Mucosa of stomach (tissue), 1 donor: ENCODE measurements around the gene YPEL1.

Experiments used
- H3K27me3 ChIP-seq: one replicate; pipeline ENCODE4 v1.7.0; 2013; ENCODE audit warnings: mild to moderate bottlenecking, low read length; ENCODE audit not compliant: control insufficient read depth, insufficient read depth
- H3K36me3 ChIP-seq: one replicate; pipeline ENCODE4 v1.7.0; 2013; ENCODE audit warnings: low read length; ENCODE audit not compliant: control insufficient read depth, insufficient read depth
- H3K4me1 ChIP-seq: one replicate; pipeline ENCODE4 v1.7.0; 2013; ENCODE audit warnings: mild to moderate bottlenecking, low read length; ENCODE audit not compliant: control insufficient read depth, insufficient read depth
- H3K4me3 ChIP-seq: one replicate; pipeline ENCODE4 v1.7.0; 2013; ENCODE audit warnings: low read length
- H3K9ac ChIP-seq: one replicate; pipeline ENCODE4 v1.7.0; 2013; ENCODE audit warnings: mild to moderate bottlenecking, low read length, moderate library complexity
- H3K9me3 ChIP-seq: one replicate; pipeline ENCODE4 v1.7.0; 2013; ENCODE audit warnings: mild to moderate bottlenecking, low read length, moderate library complexity; ENCODE audit not compliant: control insufficient read depth
- donor health status: Pancreatic carcinoma.

YPEL1 gene

DNA sequence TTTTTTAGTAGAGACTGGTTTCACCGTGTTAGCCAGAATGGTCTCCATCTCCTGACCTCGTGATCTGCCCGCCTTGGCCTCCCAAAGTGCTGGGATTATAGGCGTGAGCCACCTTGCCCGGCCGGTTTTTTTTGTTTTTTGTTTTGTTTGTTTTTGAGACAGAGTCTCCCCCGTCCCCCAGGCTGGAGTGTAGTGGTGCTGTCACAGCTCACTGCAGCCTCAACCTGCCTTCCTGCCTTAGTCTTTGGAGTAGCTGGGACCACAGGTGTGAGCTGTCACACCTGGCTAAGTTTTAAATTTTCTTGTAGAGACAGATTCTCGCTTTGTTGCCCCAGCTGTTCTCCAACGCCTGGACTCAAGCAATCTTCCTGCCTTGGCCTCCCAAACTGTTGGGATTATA lies 66.6 kb downstream of the YPEL1 start:
- no peaks in the 10 kb centered on the region for H3K9me3 ChIP-seq
- H3K9ac ChIP-seq: no peak overlapping the region
- H3K4me1 ChIP-seq: peaks cover 5% of the 10 kb centered on the region
- no peaks in the 10 kb centered on the region for H3K27me3 ChIP-seq
- peaks cover 5% of the 10 kb centered on the region for H3K36me3 ChIP-seq
- no peak overlapping the region for H3K4me3 ChIP-seq

DNA sequence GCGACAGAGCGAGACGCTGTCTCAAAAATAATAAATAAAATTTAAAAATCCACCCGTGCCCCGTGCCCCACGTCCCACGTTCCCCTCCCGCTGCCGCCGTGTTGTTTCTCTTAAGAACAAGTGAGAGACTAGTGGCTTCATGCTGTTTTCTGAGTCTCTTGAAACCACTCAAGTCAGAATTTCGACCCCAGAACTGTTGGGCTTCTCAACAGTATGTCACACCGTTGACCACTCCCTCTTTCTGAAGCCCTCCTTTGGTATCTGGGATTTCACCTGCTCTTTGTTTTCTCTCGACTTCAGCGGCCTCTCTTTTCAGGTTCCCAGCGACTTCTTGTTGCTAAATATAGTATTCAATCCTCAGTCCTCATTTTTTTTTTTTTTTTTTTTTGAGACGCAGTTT lies 68.8 kb downstream of the YPEL1 start:
- peaks cover 5% of the 10 kb centered on the region for H3K36me3 ChIP-seq
- H3K4me1 ChIP-seq: peaks cover 5% of the 10 kb centered on the region
- peak overlapping the region; percentile 70 for H3K9ac ChIP-seq
- H3K27me3 ChIP-seq: peaks cover 4% of the 10 kb centered on the region
- peak overlapping the region; percentile 85 for H3K4me3 ChIP-seq
- H3K9me3 ChIP-seq: no peaks in the 10 kb centered on the region

DNA sequence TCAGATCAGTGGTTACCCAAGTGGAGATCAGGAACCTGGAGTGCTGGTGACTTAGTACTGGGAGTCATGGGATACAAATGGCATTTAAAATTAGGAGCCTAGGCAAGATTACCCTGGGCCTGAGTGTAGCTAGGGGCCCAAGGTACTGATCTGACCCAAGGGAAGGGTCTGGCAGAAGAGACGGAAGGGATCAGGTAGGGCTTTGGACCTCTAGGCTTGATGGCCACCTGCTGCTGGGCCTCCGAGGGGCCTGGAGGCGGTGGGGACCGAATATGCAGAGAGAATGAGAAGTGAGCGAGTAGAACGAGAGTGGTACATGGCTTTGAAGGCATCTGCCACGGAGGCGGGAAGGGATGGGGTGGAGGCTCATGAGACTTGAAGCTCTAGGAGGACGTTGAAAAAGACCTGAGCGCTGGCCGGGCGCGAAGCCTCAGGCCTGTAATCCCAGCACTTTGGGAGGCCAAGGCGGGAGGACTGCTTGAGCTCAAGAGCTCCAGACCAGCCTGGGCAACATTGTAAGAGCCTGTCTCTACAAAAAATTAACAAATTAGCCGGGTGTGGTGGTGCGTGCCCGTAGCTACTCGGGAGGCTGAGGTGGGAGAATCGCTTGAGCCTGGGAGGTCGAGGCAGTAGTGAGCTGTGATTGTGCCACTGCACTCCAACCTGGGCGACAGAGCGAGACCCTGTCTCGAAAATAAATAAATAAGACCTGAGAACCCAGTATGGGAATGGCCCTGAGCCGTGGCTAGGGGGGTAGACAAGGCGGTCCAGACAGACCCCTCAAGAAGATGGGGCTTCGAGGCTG lies 70.3 kb downstream of the YPEL1 start:
- Histone ChIP-seq H3K4me3 (peak overlapping the region; percentile 85), H3K27me3 (peaks cover 4% of the 10 kb centered on the region), H3K9ac (peak overlapping the region; percentile 70)

DNA sequence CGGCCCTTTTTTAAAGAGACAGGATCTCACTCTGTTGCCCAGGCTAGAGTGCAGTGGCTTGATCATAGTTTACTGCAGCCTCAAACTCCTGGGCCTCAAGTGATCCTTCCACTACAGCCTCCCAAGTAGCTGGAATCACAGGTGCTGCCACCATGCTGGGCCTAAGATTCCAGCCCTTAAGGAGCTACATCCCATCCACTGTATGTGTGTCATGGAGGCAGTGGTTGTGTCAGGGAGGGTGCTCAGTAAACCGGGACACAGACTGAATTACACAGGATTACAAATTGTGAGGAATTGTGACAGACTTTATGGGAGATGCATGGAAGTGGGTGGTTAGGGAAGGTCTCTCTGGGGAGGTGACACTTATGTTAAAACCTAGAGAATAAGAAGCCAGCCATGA lies 71.9 kb downstream of the YPEL1 start:
- Histone ChIP-seq H3K36me3 (no peaks in the 10 kb centered on the region), H3K27me3 (peaks cover 4% of the 10 kb centered on the region), H3K9ac (no peak overlapping the region), H3K9me3 (no peaks in the 10 kb centered on the region), H3K4me3 (no peak overlapping the region), H3K4me1 (peaks cover 5% of the 10 kb centered on the region)

More for the DNA sequence above, 70.3 kb downstream of the YPEL1 start:
- no peaks in the 10 kb centered on the region for H3K9me3 ChIP-seq
- H3K4me1 ChIP-seq: peaks cover 5% of the 10 kb centered on the region
- H3K36me3 ChIP-seq: no peaks in the 10 kb centered on the region

DNA sequence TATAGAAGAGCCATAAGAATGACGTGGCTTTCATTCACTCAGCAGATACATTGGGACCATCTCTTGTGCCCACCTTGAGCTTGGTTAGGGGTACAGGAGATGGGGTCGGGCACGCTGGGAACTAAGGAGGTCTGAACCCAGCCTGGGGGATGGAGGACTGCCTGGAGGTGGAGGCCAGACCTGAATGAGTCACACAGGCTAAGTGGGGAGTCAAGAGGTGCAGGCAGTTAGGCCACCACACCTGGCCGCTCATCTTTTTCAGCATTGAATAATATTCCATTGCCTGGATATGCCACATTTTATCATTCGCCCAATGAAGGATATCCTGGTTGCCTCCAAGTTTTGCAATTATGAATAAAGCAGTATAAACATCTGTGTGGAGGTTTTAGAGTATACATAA lies 73.6 kb downstream of the YPEL1 start:
- no peak overlapping the region for H3K9ac ChIP-seq
- no peaks in the 10 kb centered on the region for H3K36me3 ChIP-seq
- peaks cover 10% of the 10 kb centered on the region for H3K27me3 ChIP-seq
- peaks cover 7% of the 10 kb centered on the region for H3K4me1 ChIP-seq
- no peak overlapping the region for H3K4me3 ChIP-seq
- H3K9me3 ChIP-seq: no peaks in the 10 kb centered on the region

DNA sequence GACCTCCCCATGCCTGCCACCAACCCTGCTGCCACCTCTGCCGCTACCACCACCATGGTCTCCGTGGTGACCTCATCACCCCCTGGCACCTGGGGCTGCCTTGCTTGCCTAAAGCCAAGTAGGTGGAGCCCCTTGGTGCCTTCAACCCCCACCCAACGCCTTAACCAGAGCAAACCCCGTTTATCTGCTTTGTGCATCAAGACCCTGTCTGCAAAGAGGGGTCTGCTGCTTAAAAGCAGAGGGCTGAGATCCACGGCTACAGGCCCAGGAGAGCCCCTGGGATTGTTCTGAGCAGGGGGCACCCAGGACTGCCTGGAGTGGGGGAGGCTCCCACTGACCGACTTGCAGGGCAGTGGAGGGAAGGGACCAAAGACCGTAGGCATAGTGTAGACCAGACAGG lies 74.7 kb downstream of the YPEL1 start:
- Histone ChIP-seq H3K4me3 (no peak overlapping the region), H3K27me3 (peaks cover 10% of the 10 kb centered on the region), H3K9me3 (no peaks in the 10 kb centered on the region), H3K4me1 (peaks cover 5% of the 10 kb centered on the region), H3K9ac (no peak overlapping the region), H3K36me3 (no peaks in the 10 kb centered on the region)

DNA sequence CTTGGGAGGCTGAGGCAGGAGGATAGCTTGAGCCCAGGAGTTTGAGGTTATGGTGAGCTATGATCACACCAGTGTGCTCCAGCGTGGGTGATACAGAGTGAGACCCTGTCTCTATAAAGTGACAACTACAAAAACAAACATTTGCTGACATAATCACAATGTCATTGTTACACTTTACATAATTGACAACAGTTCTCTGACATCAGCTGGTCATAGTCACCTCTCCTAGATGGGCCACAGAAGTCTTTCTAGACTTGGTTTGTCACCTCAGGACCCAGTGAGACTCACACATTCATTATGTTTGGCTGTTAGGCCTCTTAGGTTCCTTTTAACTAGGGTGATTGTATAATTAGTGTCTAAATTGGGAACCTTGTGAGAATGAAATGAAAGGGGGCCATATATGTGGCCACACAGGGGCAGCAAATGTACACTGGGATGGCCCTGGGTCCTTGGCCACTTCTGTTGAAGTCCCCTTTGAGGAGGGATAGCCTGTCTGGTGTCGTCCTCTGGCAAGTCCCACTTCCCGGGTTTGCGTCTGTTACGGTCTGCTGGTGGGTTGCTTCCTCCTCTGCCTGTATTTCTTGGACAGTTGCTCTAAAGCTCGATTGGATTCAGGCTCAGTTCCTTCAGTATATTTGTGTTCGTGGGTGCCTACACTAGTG lies 75.6 kb downstream of the YPEL1 start:
- Histone ChIP-seq H3K4me3 (no peak overlapping the region), H3K9ac (no peak overlapping the region), H3K36me3 (no peaks in the 10 kb centered on the region), H3K27me3 (peaks cover 10% of the 10 kb centered on the region), H3K9me3 (no peaks in the 10 kb centered on the region), H3K4me1 (peaks cover 5% of the 10 kb centered on the region)

DNA sequence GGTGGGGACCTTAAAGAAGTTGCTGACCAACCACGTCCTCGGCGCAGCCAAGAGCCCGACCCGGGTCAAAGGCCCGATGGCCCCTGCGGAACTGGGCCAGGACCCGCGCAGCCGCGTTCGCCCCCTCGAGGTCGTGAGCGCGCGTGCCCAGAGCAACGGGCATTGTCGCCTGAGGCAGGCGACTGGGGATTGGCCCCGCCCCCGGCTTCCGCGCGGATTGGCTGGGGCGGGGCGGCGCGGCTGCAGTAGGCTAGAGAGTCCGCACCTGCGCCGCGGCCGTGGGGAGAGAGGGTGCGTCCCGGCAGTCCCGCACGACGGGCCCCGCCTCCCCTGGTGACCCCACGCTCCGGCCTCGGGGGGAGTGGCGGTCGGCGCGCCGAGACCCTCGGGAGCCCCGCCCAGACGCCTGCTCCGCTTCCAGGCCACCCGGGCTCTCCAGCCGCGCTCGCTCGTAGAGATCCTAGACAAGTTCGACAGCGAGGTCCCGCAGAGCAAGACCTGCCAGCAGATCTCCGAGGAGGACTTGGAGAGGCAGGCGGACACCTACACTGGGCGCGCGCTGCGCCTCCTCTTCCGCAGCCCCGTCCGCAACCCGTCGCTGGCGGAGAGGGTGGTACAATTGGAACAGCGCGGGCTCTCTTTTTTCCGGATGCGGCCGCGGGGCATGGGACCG lies 78.1 kb downstream of the YPEL1 start:
- no peaks in the 10 kb centered on the region for H3K9me3 ChIP-seq
- peak overlapping the region; percentile 50 for H3K9ac ChIP-seq
- H3K4me1 ChIP-seq: peaks cover 9% of the 10 kb centered on the region
- H3K27me3 ChIP-seq: peaks cover 10% of the 10 kb centered on the region
- H3K4me3 ChIP-seq: peak overlapping the region; percentile 31
- H3K36me3 ChIP-seq: no peaks in the 10 kb centered on the region

DNA sequence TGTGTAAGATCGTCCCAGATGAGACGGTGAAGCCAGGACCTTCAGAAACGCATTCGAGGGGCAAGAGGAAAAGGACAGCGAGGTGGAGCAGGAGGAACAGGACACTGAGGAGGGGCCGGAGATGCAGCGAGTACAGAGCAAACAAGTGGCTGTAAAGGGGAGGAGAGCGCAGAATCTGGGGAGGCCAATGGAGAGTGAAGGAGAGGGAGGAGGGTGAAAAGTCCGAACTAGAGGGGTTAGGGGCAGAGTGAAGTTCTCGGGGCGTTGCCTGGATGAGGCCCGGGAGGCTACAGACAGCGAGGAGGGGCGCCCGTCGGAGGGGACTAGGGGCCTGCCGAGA lies 78.6 kb downstream of the YPEL1 start:
- no peaks in the 10 kb centered on the region for H3K36me3 ChIP-seq
- peaks cover 7% of the 10 kb centered on the region for H3K27me3 ChIP-seq
- H3K4me3 ChIP-seq: no peak overlapping the region
- no peaks in the 10 kb centered on the region for H3K9me3 ChIP-seq
- no peak overlapping the region for H3K9ac ChIP-seq
- H3K4me1 ChIP-seq: peaks cover 15% of the 10 kb centered on the region

DNA sequence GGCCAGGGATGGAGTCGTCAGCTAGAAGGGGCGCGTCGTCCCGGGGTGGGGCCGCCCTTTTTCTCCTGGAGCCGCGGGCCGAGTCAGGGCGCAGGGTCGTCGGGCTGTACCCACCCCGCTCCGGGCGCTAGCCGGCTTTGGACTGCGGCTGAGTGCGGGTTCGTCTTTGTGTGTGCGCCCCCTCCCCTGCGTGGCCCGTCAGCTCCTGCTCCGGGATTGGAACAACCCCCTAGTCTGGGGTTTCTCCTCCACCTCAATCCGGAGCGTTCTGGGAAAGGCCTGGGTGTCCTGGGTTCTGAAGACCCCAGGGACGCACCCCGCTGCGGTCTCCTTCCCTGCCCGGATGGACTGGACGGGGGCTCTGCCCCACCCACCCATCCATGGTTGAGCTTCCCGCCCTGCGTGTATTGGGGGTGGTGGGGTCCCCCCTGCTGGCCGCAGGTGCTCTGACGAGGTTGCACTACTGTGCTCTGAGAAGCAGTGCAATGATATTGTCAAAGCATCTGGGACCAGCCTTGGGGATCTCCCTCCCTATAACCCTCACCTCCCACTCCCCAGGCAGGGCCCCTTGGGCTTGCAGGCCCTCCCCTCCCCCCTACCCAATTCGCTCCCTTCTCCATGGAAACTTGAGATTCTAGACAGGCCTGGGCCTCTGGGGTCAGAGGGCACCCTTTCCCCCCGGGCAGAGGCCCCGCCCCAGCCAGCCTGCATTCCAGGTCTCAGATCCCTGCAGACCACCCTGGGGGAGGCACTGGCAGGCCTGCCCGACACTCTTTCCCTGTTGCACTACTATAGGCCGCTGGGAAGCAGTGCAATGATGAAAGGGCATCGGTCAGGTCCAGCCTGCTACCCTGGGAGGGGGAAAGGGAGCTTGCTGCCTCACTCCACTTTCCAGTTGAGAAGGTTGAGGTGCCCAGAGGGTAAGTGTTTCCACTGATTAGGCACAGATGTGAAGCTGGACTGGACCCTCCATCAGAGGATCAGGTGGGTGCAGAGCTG lies 82.7 kb downstream of the YPEL1 start:
- Histone ChIP-seq H3K4me1 (peaks cover 31% of the 10 kb centered on the region), H3K9me3 (no peaks in the 10 kb centered on the region), H3K36me3 (no peaks in the 10 kb centered on the region), H3K27me3 (no peaks in the 10 kb centered on the region), H3K4me3 (peak overlapping the region; percentile 74), H3K9ac (peak overlapping the region; percentile 50)

DNA sequence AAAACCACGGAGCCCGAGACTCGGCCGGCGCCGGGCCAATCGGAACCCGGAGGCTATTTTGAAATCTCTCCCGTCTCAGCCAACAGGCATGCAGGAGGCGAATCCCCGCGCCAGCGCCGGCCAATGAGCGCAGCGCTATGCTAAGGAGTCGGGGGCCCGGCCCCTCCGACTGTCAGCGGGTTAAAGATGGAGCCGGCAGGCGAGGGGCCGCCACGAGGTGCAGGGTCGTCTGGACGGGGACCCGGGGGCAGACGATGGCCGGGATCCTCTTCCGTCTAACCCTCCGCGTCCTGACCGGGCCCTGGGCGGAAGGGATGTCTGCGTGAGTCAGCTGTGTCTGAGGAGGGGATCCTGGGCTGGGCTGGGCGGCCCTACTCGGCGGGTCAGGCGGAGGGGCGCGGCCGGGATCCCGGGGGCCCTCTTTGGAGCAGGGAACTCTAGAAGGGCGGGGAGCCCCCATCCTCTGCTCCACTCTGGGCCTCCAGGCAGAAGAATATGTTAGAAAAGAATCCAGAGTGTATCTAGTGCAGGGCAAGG lies 83.5 kb downstream of the YPEL1 start:
- H3K4me3 ChIP-seq: peak overlapping the region; percentile 74
- H3K27me3 ChIP-seq: no peaks in the 10 kb centered on the region
- no peaks in the 10 kb centered on the region for H3K36me3 ChIP-seq
- H3K4me1 ChIP-seq: peaks cover 28% of the 10 kb centered on the region
- no peaks in the 10 kb centered on the region for H3K9me3 ChIP-seq
- peak overlapping the region; percentile 50 for H3K9ac ChIP-seq
